Measurements from ENCODE around the gene PARL.

PARL gene

GRCh38 chr3:183811638-183812037 lies 73.0 kb downstream of the PARL start:
- POLR2A ChIA-PET, result no interaction called here
- TF ChIP-seq CTCF (IDR thresholded peaks at IDR 0.05; ENCODE audit: insufficient read depth, low read length, missing control alignments), result no peak
- CTCF ChIA-PET, result no interaction called here

DNA sequence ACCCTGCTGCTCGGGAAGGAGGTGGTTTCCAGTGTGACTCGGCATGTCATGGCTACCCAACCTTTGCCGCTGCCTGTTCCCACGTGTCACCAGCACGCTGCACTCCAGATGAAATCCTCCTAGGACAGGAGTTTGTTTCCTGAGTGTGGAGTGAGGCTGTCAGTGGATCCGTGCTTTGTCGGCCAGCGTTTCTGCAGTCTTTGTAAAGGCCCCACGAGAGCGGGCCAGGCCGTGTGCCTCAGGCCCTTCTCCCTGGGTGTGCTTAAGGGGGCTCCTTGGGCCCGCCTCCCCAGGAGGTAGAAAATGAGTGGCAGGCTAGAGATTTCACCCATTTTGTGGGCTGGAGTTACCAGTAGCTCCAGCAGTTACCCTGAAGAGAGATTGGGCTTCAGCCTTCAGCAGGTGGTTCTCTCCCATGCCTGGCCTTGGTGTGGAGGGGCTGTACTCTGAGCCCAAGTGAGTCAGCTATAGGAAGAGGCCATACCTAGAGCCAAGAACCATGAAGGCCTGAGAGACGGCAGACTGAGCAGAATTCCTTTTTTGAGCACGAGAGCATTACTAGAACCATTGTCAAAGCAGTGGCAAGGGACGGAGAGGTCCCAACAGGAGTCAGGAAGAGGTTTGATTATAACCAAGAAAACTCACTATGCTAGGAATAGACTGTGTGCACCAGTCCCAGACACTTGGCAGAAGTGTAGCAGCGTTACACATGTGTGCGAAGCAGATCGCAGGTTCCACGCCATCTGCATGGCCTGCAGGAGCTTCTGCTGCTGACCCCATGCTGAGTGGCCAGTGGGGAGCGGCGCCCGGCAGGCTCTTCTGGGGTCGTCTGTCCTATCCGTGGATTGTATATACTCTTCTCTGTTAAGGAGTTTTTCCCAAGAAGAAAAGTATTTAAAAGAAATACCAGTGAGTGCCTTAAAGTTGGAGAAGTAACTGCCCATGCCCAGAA lies 73.8 kb downstream of the PARL start:
- ChIA-PET POLR2A (no interaction called here), CTCF (no interaction called here)
- TF ChIP-seq CTCF (IDR thresholded peaks at IDR 0.05; ENCODE audit: insufficient read depth, low read length, missing control alignments), result no peak

More at GRCh38 chr3:183811638-183812037, 73.0 kb downstream of the PARL start:
- H3K4me3 ChIP-seq (ENCODE audit: low read depth, low read length), result no peak overlapping the region
- DNase-seq (ENCODE audit: low read depth, low spot score), result no peak

GRCh38 chr3:183809270-183809669 lies 75.4 kb downstream of the PARL start:
- H3K4me3 ChIP-seq (ENCODE audit: low read depth, low read length), result no peak overlapping the region
- no peak for TF ChIP-seq CTCF (IDR thresholded peaks at IDR 0.05; ENCODE audit: insufficient read depth, low read length, missing control alignments)
- ChIA-PET POLR2A (no interaction called here), CTCF (interaction anchor here (1.0 to 1.2 kb wide), 2 partner anchors 8 to 76 kb away, joined by 3 read pairs; no protein-coding TSS in a partner anchor)
- no peak for DNase-seq (ENCODE audit: low read depth, low spot score)

More for the DNA sequence above, 73.8 kb downstream of the PARL start:
- no peak overlapping the region for H3K4me3 ChIP-seq (ENCODE audit: low read depth, low read length)
- no peak for DNase-seq (ENCODE audit: low read depth, low spot score)

GRCh38 chr3:183808355-183808754 lies 76.3 kb downstream of the PARL start:
- no peak overlapping the region for H3K4me3 ChIP-seq (ENCODE audit: low read depth, low read length)
- no peak for DNase-seq (ENCODE audit: low read depth, low spot score)
- CTCF ChIA-PET, result interaction anchor here (1.0 to 1.2 kb wide), 2 partner anchors 9 to 77 kb away, joined by 3 read pairs; no protein-coding TSS in a partner anchor
- POLR2A ChIA-PET, result no interaction called here
- TF ChIP-seq CTCF (IDR thresholded peaks at IDR 0.05; ENCODE audit: insufficient read depth, low read length, missing control alignments), result no peak

DNA sequence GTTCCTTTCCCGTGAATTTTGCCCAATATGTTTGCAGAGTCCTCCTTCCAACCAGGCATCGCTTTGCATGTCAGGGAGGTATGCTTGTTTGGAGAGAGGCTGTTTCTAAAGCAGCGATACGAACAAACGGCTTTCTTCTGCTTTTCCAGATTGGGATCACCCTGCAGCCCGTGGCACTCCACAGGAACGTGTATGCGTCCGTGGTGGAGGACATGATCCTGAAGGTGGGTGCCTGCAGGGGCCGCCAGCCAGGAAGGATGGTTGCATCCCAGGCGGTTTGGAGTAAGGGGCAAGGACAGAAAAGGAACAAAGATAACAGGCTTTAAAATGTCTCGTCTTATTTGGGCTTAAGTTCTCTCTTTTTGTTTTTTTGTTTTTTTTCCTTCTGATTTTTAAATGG lies 76.8 kb downstream of the PARL start:
- H3K4me3 ChIP-seq (ENCODE audit: low read depth, low read length), result no peak overlapping the region
- ChIA-PET CTCF (interaction anchor here (1.5 kb wide), 1 partner anchor 14 kb away, joined by 3 read pairs; no protein-coding TSS in a partner anchor), POLR2A (no interaction called here)
- TF ChIP-seq CTCF (IDR thresholded peaks at IDR 0.05; ENCODE audit: insufficient read depth, low read length, missing control alignments), result no peak
- DNase-seq (ENCODE audit: low read depth, low spot score), result no peak

GRCh38 chr3:183807209-183807728 lies 77.4 kb downstream of the PARL start:
- no peak for DNase-seq (ENCODE audit: low read depth, low spot score)
- CTCF ChIA-PET, result interaction anchor here (1.5 kb wide), 1 partner anchor 13 kb away, joined by 3 read pairs; no protein-coding TSS in a partner anchor

More at GRCh38 chr3:183807209-183807728, 77.4 kb downstream of the PARL start:
- TF ChIP-seq CTCF (IDR thresholded peaks at IDR 0.05; ENCODE audit: insufficient read depth, low read length, missing control alignments), result no peak
- POLR2A ChIA-PET, result interaction anchor here (1.0 kb wide), 1 partner anchor 11 kb away, joined by 4 read pairs; no protein-coding TSS in a partner anchor
- no peak overlapping the region for H3K4me3 ChIP-seq (ENCODE audit: low read depth, low read length)
